ENCODE data around the gene COL18A1.

COL18A1 gene

GRCh38 chr21:45511007-45511406, 106.0 kb downstream of the COL18A1 start:
- no peak for TF ChIP-seq CTCF (IDR thresholded peaks at IDR 0.05; ENCODE audit: insufficient read depth, missing control alignments)
- FAIRE-seq (no peak), DNase-seq (ENCODE audit: insufficient read length, low spot score) (no peak)

- DNase-seq (ENCODE audit: insufficient read length, low spot score) (no peak), FAIRE-seq (no peak)
- no peak for TF ChIP-seq CTCF (IDR thresholded peaks at IDR 0.05; ENCODE audit: insufficient read depth, missing control alignments)
These were observed 106.9 kb downstream of the COL18A1 start for GRCh38 chr21:45511661-45512431.

GRCh38 chr21:45512626-45513002, 107.6 kb downstream of the COL18A1 start:
- no peak for DNase-seq (ENCODE audit: insufficient read length, low spot score)
- no peak for FAIRE-seq
- no peak for TF ChIP-seq CTCF (IDR thresholded peaks at IDR 0.05; ENCODE audit: insufficient read depth, missing control alignments)

DNA sequence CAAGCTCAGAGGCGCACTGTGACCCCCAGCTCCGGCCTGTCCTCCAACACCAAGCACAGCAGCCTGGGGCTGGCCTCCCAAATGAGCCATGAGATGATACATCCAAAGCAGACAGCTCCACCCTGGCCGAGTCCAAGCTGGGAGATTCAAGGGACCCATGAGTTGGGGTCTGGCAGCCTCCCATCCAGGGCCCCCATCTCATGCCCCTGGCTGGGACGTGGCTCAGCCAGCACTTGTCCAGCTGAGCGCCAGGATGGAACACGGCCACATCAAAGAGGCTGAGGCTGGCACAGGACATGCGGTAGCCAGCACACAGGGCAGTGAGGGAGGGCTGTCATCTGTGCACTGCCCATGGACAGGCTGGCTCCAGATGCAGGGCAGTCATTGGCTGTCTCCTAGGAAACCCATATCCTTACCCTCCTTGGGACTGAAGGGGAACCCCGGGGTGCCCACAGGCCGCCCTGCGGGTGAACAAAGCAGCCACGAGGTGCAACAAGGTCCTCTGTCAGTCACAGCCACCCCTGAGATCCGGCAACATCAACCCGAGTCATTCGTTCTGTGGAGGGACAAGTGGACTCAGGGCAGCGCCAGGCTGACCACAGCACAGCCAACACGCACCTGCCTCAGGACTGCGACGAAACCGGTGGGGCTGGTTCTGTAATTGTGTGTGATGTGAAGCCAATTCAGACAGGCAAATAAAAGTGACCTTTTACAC, 108.2 kb downstream of the COL18A1 start:
- no peak for TF ChIP-seq CTCF (IDR thresholded peaks at IDR 0.05; ENCODE audit: insufficient read depth, missing control alignments)
- FAIRE-seq = no peak
- DNase-seq (ENCODE audit: insufficient read length, low spot score) = no peak

- FAIRE-seq (no peak), DNase-seq (ENCODE audit: insufficient read length, low spot score) (no peak)
- no peak for TF ChIP-seq CTCF (IDR thresholded peaks at IDR 0.05; ENCODE audit: insufficient read depth, missing control alignments)
These were observed 108.9 kb downstream of the COL18A1 start for GRCh38 chr21:45513741-45514310.

GRCh38 chr21:45514311-45515021, 109.5 kb downstream of the COL18A1 start:
- DNase-seq (ENCODE audit: insufficient read length, low spot score) = no peak
- no peak for TF ChIP-seq CTCF (IDR thresholded peaks at IDR 0.05; ENCODE audit: insufficient read depth, missing control alignments)
- FAIRE-seq = no peak

Measured in D721Med (cell line).